GM12864 (cell line): ENCODE data around the gene SLC13A4.

Source experiments
- DNase-seq: peaks from one replicate; pipeline ENCODE4 v3.0.0-alpha.2; 2011; ENCODE audit warnings: low read depth
- H3K4me3 ChIP-seq: 2 replicates; pipeline ENCODE4 v1.5.1; 2011; ENCODE audit warnings: mild to moderate bottlenecking, low read depth, low read length, control low read depth
- CTCF ChIP-seq: IDR thresholded peaks from 2 replicates; pipeline ENCODE4 v1.5.1; 2011; ENCODE audit warnings: low read depth, mild to moderate bottlenecking, moderate library complexity, low read length, control low read depth, inconsistent platforms; ENCODE audit errors: missing control alignments

The SLC13A4 gene

GRCh38 chr7:135747366-135747765, 19.4 kb upstream of the SLC13A4 start:
- H3K4me3 ChIP-seq = no peak overlapping the region
- no peak for DNase-seq
- TF ChIP-seq CTCF = no peak

- no peak overlapping the region for H3K4me3 ChIP-seq
- DNase-seq = no peak
- TF ChIP-seq CTCF = no peak
Measured at GRCh38 chr7:135745703-135746312, 17.8 kb upstream of the SLC13A4 start.

- DNase-seq = no peak
- TF ChIP-seq CTCF = no peak
- H3K4me3 ChIP-seq = no peak overlapping the region
Measured at GRCh38 chr7:135744938-135745702, 17.1 kb upstream of the SLC13A4 start.

GRCh38 chr7:135743907-135744731, 16.1 kb upstream of the SLC13A4 start:
- H3K4me3 ChIP-seq = no peak overlapping the region
- no peak for DNase-seq
- no peak for TF ChIP-seq CTCF

GRCh38 chr7:135742371-135742770, 14.4 kb upstream of the SLC13A4 start:
- no peak for TF ChIP-seq CTCF
- no peak for DNase-seq
- H3K4me3 ChIP-seq = no peak overlapping the region

GRCh38 chr7:135741905-135742304, 13.9 kb upstream of the SLC13A4 start:
- no peak overlapping the region for H3K4me3 ChIP-seq
- TF ChIP-seq CTCF = no peak
- no peak for DNase-seq
